Left lung (tissue), 10 donors: ENCODE data around the gene ACY1. TPM values are rescaled to one million over a fixed set of nuclear protein-coding genes. Genes with fewer than 3 reads are reported as not detected.

Experiments used
- ATAC-seq: fragments of 200-7000 bp; cut with Tn5 transposase; one replicate; pipeline ENCODE4 v1.9.1; 2020; ENCODE audit warnings: moderate library complexity
- DNase-seq, 4 donors: peaks; one replicate each; pipeline ENCODE4 v3.0.0-alpha.2; 2013 to 2020
- H3K27ac ChIP-seq, 2 donors: fragments of 200-600 bp; sonication (generic) in 1 of 2; one replicate each; pipeline versions ENCODE4 v1.5.0 to v1.8.0; 2020 to 2021
- H3K27me3 ChIP-seq, 2 donors: fragments of 200-600 bp; sonication (generic) in 1 of 2; one replicate each; pipeline versions ENCODE4 v1.5.0 to v1.8.0; 2020 to 2021
- H3K36me3 ChIP-seq, 2 donors: fragments of 200-600 bp; sonication (generic) in 1 of 2; one replicate each; pipeline versions ENCODE4 v1.5.0 to v1.8.0; 2020 to 2021
- H3K4me1 ChIP-seq, 2 donors: fragments of 200-600 bp; one replicate each; pipeline ENCODE4 v1.8.0; 2021
- H3K4me3 ChIP-seq, 2 donors: fragments of 200-600 bp; sonication (generic) in 1 of 2; one replicate each; pipeline versions ENCODE4 v1.5.0 to v1.8.0; 2020 to 2021; ENCODE audit warnings: mild to moderate bottlenecking in 1 of 2
- H3K9me3 ChIP-seq, 2 donors: fragments of 200-600 bp; sonication (generic) in 1 of 2; one replicate each; pipeline versions ENCODE4 v1.5.0 to v1.8.0; 2020 to 2021
- CTCF ChIP-seq, 2 donors: fragments of 200-600 bp; sonication (generic) in 1 of 2; IDR thresholded peaks; one replicate each; pipeline versions ENCODE4 v1.5.0 to v1.8.0; 2021; ENCODE audit warnings: antibody characterized with exemption in 2 of 2
- intact Hi-C, 2 donors: fragments of 100-400 bp; cut with DNase I; formaldehyde crosslinking; loops; one replicate each; pipeline versions ENCODE4 v1.11.2 to v1.14.2; 2022
- polyA plus RNA-seq, 6 donors: library from polyadenylated mRNA; unstranded; fragments of 120-200 nt; gene quantifications; one replicate each; pipeline ENCODE4 v1.2.1, GENCODE V29; 2013; ENCODE audit not compliant: insufficient read length in 6 of 6
- total RNA-seq, 2 donors: library from RNA; stranded (reverse); fragmentation: NEBNext Ultra II Directional; extraction: Animal tissue kit (Norgen Biotek cat#: 25700); gene quantifications; one replicate each; pipeline ENCODE4 v1.2.1, GENCODE V29; 2021
- donor health status: DM: no; HTN: yes; CAD: no.
- donor health status: DM: no; HTN: no; CAD: no.

The ACY1 gene
- total and polyA plus RNA-seq, 8 donors, result 29.6 to 42.8 (median 36.9) TPM

GRCh38 chr3:51940648-51941462 lies 42.5 kb upstream of the ACY1 start:
- TF ChIP-seq CTCF (IDR thresholded peaks at IDR 0.05), result no peak
- peaks cover 11 to 41% of the 10 kb centered on the region in 2 donors for H3K4me1 ChIP-seq
- peak overlapping the region in 1 of 2 donors; percentile 88 for H3K27ac ChIP-seq
- peak overlapping the region; percentile 63 to 86 for H3K4me3 ChIP-seq
- H3K9me3 ChIP-seq, result no peaks in the 10 kb centered on the region
- no peak for ATAC-seq
- no peak for DNase-seq
- no peaks in the 10 kb centered on the region for H3K27me3 ChIP-seq
- intact Hi-C loops, result no loop called here
- peaks cover 0 to 37% of the 10 kb centered on the region in 2 donors for H3K36me3 ChIP-seq

- ATAC-seq, result no peak
- Histone ChIP-seq H3K36me3 (peaks cover 0 to 31% of the 10 kb centered on the region in 2 donors), H3K27me3 (no peaks in the 10 kb centered on the region), H3K27ac (peak overlapping the region; percentile 5 to 88), H3K4me1 (peaks cover 11 to 41% of the 10 kb centered on the region in 2 donors), H3K4me3 (peak overlapping the region; percentile 63 to 86), H3K9me3 (no peaks in the 10 kb centered on the region)
- no peak for TF ChIP-seq CTCF (IDR thresholded peaks at IDR 0.05)
- no peak for DNase-seq
- intact Hi-C loops, result no loop called here
These were observed 41.9 kb upstream of the ACY1 start for GRCh38 chr3:51941463-51941797.

- Histone ChIP-seq H3K4me3 (peak within 1 kb of the TSS; percentile 63 to 86), H3K27me3 (no peaks in the 10 kb centered on the region), H3K36me3 (peaks cover 0 to 25% of the 10 kb centered on the region in 2 donors), H3K9me3 (no peaks in the 10 kb centered on the region), H3K27ac (peak within 1 kb of the TSS; percentile 88 to 93), H3K4me1 (peaks cover 11 to 41% of the 10 kb centered on the region in 2 donors)
- DNase-seq (peak; percentile 99 to 100 (median 100)), ATAC-seq (peak; percentile 93)
- intact Hi-C loops, result no loop called here
- peak; percentile 99 to 100 for TF ChIP-seq CTCF (IDR thresholded peaks at IDR 0.05)
These were observed 41.3 kb upstream of the ACY1 start, which contains the start of the genes PARP3 and RRP9 for GRCh38 chr3:51941798-51942602. Gene PARP3, plus strand, starts transcription at chr3:51942363. Its CDS starts 993 bp downstream, at chr3:51943356. Gene RRP9, minus strand, starts transcription at chr3:51941904. Its CDS starts 37 bp downstream, at chr3:51941867.

GRCh38 chr3:51942603-51943450 lies 40.5 kb upstream of the ACY1 start:
- H3K27ac ChIP-seq, result peak overlapping the region; percentile 88 to 93
- no peaks in the 10 kb centered on the region for H3K9me3 ChIP-seq
- H3K27me3 ChIP-seq, result no peaks in the 10 kb centered on the region
- intact Hi-C loops, result no loop called here
- TF ChIP-seq CTCF (IDR thresholded peaks at IDR 0.05), result no peak
- ATAC-seq (peak; percentile 60), DNase-seq (peak in 3 of 4 donors; percentile 55 to 83 (median 69))
- H3K4me3 ChIP-seq, result peak overlapping the region; percentile 45 to 86
- peaks cover 0 to 21% of the 10 kb centered on the region in 2 donors for H3K36me3 ChIP-seq
- H3K4me1 ChIP-seq, result peaks cover 11 to 41% of the 10 kb centered on the region in 2 donors
